ENCODE data around the gene PLEKHA4.
"Not testable (repeated sequence)": the region's sequence is repeated elsewhere in the genome, so short reads cannot be mapped to it uniquely, and the experiment has no call there.

PLEKHA4 gene

DNA sequence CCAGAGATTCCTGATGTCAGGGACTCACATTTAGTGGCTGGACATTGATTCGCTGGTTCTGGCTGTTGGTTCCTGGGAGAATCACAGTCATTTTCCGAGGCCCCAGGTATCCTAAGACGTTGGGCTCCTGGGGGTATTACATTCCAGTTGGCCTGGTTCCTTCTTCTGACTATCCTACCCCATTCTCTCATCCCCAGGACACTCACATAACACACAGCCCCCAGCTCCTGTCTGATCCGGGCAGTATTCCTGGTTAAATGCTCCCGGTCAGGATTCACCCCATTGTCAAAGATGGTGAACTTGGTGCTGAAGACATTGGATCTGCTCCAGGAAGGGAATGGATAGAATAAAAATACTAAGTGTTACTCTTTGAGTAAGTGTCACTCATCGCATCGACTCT lies 15.3 kb upstream of the PLEKHA4 start:
- DNase-seq: no peak

DNA sequence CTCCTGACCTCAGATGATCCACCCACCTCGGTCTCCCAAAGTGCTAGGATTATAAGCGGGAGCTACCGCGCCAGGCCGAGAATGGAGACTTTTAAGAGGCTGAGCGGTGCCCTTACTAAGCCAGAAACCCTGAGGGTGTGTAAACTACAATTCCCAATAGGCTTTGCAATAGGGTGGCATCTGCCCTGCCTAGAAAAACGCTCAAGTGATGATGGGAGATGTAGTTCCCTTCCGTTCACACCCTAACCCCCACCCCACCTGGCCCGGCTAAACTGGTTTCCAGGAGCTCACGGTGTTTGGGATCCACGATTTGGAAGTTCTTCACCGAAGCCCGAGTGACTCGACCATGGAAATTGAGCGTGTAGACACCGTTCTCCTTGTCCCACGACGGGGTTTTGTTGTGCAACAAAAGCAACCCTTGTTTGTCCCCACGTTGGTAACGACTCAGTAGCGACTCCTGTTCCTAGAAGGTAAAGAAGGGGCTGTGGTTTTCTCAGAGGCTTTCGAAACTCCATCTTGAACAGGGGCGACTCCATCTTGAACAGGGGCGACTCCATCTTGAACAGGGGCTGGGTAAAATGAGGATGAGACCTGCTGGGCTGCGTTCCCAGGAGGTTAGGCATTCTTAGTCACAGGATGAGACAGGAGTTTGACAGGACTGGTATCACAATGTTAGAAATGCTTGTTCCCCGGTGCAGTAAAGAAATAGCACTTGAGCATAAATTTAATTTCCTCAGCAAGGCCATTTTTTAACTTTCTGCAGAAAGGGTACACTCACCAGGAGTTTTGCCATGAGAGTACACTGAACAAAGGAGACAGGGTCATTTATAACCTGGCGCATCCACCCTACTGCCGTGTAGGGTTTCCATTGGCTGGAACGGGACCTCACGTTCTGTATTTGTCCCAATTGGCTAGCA lies 13.6 kb upstream of the PLEKHA4 start:
- DNase-seq: no peak

DNA sequence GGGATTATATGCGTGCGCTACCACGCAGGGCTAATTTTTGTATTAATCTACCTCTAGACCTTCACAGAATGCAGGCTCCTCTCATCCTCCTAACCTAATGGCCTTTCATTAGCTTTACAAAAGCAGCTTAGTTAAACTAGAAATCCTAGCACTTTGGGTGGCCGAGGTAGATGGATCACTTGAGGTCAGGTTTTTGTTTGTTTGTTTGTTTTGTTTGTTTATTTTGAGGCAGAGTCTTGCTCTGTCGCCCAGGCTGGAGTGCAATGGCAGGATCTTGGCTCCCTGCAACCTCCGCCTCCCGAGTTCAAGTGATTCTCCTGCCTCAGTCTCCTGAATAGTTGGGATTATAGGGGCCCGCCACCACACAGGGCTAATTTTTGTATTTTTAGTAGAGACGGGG lies 11.3 kb upstream of the PLEKHA4 start:
- not testable (repeated sequence) for DNase-seq

DNA sequence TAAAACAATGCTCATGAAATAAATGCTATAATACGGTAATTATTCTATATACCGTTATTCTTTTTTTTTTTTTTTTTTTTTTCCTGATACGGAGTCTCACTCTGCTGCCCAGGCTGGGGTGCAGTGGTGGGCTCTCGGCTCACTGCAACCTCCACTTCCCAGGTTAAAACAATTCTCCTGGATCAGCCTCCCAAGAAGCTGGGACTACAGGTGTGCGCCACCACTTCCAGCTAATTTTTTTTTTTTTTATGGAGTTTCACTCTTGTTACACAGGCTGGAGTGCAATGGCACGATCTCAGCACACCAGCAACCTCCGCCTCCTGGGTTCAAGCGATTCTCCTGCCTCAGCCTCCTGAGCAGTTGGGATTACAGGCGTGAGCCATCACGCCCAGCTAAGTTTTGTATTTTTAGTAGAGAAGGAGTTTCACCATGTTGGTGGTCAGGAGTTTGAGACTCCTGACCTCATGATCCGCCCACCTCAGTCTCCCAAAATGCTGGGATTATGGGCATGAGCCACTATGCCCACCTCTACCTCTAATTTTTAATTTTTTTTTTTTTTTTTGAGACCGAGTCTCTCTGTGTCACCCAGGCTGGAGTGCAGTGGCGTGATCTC lies 10.7 kb upstream of the PLEKHA4 start:
- no peak for DNase-seq

DNA sequence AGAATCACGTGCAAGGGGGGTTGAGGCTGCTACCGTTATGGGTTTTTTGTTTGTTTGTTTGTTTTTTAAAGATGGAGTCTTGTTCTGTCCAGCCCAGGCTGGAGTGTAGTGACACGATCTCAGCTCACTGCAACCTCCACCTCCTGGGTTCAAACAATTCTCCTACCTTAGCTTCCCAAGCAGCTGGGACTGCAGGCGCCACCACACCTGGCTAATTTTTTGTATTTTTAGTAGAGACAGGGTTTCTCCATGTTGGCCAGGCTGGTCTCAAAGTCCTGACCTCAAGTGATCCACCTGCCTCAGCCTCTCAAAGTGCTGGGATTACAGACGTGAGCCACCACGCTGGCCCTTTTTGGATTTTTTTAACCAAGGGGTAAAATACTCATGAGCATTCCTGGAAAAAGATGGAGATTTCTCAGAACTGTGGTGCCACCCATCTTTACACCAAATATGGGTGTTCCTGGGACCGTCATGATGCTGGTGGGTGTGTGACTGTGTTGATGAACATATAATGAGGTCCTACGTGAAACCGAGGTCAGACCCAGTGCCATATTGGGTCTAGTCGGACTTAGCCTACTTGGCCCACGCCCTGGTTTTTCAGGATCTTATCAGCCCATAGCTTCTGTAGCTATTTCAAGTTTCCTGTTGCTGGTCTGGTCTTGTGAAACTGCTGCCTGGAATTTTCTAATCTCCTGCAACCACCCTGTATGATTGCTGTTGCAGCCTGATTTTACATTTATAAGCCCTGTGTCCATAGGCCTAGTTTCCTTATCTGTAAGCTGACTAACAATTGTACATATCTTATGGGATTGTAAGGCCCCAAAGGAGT lies 10.0 kb upstream of the PLEKHA4 start:
- DNase-seq: no peak

DNA sequence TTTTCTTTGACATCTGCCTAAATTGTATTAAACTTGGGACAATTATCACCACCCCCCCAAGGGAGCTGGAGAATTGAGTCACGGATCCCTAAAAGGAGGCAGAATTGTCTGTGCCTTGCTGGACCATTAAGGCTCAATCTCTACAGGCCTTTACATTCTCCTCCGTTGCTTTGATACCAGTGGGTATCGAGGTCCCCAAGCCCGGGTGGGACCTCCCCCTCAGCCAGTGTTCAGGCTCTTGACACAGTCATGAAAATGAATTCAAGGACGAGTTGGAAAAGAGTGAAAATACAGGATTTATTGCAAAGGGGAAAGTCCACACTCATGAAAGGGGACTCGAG lies 9.4 kb upstream of the PLEKHA4 start:
- DNase-seq: no peak

DNA sequence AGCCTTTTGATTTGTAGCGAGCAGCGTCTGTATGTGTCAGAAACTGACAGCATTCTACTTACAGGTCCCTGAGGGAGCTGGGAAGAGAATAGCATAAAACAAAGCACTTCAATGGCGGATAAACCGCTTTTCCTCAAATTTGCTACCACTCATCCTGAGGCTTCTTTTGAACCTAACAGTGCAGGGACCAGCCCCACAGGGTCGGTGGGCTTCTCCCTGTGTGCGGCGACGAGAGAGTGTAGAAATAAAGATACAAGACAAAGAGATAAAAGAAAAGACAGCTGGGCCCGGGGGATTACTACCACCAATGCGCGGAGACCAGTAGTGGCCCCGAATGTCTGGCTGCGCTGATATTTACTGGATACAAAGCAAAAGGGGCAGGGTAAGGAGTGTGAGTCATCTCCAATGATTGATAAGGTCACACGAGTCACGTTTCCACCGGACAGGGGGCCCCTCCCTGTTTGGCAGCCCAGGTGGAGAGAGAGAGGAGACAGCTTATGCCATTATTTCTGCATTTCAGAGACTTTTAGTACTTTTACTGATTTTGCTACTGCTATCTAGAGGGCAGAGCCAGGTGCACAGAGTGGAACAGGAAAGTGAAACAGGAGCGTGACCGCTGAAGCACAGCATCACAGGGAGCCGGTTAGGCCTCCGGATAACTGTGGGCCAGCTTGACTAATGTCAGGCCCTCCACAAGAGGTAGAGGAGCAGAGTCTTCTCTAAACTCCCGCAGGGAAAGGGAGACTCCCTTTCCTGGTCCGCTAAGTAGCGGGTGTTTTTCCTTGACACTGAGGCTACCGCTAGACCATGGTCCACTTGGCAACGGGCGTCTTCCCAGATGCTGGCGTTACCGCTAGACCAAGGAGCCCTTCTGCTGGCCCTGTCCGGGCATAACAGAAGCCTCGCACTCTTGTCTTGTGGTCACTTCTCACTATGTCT lies 7.9 kb upstream of the PLEKHA4 start:
- not testable (repeated sequence) for DNase-seq

DNA sequence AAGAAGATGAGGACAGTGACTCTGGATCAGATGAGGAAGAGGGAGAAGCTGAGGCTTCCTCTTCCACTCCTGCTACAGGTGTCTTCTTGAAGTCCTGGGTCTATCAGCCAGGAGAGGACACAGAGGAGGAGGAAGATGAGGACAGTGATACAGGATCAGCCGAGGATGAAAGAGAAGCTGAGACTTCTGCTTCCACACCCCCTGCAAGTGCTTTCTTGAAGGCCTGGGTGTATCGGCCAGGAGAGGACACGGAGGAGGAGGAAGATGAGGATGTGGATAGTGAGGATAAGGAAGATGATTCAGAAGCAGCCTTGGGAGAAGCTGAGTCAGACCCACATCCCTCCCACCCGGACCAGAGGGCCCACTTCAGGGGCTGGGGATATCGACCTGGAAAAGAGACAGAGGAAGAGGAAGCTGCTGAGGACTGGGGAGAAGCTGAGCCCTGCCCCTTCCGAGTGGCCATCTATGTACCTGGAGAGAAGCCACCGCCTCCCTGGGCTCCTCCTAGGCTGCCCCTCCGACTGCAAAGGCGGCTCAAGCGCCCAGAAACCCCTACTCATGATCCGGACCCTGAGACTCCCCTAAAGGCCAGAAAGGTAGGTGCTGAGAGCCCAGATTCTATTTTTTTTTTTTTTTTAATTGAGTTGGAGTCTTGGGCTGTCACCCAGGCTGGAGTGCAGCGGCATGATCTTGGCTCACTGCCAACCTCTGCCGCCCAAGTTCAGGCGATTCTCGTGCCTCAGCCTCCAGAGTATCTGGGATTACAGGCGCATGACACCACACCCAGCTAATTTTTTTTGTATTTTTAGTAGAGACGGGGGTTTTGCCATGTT lies 6.1 kb upstream of the PLEKHA4 start:
- peak; percentile 40 for DNase-seq

DNA sequence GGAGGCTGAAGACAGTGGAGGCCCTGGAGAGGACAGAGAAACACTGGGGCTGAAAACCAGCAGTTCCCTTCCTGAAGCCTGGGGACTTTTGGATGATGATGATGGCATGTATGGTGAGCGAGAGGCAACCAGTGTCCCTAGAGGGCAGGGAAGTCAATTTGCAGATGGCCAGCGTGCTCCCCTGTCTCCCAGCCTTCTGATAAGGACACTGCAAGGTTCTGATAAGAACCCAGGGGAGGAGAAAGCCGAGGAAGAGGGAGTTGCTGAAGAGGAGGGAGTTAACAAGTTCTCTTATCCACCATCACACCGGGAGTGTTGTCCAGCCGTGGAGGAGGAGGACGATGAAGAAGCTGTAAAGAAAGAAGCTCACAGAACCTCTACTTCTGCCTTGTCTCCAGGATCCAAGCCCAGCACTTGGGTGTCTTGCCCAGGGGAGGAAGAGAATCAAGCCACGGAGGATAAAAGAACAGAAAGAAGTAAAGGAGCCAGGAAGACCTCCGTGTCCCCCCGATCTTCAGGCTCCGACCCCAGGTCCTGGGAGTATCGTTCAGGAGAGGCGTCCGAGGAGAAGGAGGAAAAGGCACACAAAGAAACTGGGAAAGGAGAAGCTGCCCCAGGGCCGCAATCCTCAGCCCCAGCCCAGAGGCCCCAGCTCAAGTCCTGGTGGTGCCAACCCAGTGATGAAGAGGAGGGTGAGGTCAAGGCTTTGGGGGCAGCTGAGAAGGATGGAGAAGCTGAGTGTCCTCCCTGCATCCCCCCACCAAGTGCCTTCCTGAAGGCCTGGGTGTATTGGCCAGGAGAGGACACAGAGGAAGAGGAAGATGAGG lies 5.3 kb upstream of the PLEKHA4 start:
- DNase-seq: no peak

DNA sequence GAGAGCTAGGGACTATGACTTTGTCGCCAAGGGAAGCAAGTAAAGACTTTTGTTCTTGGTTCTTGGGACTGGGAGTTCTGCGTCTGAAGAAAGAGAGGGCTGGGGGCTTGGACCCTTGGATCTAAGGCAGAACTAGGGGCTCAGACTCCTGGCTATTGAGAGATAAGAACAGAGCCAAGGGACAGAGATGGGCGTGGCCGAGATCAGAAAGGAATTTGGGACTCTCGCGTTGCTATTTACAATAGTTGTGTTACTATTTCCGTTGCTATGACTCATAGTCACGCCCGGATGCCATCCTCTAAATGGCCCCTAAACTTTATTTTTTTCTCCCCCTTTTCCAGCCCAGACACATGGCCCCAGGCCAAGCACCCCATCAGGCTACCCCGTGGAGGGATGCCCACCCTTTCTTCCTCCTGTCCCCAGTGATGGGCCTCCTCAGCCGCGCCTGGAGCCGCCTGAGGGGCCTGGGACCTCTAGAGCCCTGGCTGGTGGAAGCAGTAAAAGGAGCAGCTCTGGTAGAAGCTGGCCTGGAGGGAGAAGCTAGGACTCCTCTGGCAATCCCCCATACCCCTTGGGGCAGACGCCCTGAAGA lies 4.6 kb upstream of the PLEKHA4 start:
- DNase-seq: peak; percentile 67

DNA sequence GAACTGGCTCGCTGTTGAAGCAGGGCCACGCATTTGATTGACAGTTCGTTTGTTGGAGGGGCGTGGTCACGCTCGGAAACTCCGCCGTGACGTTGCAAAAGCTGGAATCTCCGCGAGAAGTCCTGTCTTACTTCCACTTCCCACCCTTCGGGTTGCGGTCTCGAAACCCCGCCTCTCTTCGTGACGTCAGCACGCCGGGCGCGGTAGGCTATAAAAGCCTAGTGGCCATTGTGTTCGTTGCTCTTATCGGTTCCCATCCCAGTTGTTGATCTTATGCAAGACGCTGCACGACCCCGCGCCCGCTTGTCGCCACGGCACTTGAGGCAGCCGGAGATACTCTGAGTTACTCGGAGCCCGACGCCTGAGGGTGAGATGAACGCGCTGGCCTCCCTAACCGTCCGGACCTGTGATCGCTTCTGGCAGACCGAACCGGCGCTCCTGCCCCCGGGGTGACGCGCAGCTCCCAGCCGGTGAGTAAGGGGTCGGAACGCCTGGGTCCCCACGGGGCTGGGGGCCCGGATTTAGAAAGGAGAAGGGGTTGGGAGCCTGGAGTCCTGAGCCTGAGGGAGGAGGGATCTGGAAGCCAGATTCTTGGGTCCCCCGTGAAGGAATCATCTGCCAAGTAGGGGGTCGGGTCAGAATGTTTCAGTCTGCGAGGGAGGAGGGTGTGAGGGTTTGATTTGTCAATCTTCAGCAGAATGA lies 3.9 kb upstream of the PLEKHA4 start, which contains the start of gene PPP1R15A:
Gene PPP1R15A, plus strand, starts transcription at position 240 of the 702 bp plus-strand sequence. CDS start 813 bp downstream, outside the sequence.
- peak; percentile 94 for DNase-seq

DNA sequence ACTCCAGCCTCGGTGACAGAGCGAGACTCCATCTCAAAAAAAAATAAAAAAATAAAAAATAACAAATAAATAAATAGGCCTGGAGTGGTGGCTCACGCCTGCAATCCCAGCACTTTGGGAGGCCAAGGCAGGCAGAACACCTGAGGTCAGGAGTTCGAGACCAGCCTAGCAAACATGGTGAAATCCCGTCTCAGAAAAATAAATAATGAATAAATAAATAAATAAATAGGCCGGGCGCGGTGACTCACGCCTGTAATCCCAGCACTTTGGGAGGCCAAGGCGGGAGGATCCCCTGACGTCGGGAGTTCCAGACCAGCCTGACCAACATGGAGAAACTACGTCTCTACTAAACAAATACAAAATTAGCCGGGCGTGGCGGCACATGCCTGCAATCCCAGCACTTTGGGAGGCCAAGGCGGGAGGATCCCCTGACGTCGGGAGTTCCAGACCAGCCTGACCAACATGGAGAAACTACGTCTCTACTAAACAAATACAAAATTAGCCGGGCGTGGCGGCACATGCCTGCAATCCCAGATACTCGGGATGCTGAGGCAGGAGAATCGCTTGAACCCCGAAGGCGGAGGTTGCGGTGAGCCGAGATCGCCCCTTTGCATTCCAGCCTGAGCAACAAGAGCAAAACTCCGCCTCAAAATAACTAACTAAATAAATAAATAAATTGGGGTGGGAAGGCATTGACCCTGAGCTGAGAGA lies 3.2 kb upstream of the PLEKHA4 start:
- DNase-seq: not testable (repeated sequence)

DNA sequence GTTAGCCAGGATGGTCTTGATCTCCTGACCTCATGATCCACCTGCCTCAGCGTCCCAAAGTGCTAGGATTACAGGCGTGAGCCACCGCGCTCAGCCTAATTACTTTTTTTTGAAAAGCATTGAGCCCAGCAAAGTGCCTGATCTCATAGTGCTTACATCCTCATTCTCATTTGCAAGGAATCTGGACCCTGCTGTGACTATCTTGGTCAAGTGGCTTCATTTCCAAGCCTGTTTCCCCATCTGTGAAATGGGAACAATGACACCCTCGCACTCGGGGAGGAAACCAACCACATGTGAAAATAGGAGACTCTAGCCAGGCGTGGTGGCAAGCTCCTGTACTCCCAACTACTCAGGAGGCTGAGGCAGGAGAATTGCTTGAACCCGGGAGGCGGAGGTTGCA lies 1.6 kb upstream of the PLEKHA4 start:
- DNase-seq: no peak

DNA sequence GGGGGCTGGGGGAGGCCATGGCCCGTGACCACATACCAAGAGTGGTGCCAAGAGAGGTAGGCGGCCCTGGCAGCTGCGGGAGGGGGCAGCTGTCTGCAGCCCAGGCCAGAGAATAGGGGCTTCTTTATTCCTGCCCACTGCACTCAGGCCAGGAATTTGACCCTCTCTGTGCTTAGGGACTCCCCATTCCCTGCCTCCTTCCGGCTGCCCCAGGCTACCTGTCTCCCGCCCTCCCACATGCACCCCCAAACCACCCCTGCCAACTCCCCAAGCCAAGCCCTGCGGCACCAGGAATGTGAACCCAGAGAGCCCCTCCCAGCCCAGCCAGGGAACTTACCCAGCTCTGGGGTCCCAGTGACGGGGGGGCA lies 687 bp downstream of the PLEKHA4 start:
- no peak for DNase-seq

DNA sequence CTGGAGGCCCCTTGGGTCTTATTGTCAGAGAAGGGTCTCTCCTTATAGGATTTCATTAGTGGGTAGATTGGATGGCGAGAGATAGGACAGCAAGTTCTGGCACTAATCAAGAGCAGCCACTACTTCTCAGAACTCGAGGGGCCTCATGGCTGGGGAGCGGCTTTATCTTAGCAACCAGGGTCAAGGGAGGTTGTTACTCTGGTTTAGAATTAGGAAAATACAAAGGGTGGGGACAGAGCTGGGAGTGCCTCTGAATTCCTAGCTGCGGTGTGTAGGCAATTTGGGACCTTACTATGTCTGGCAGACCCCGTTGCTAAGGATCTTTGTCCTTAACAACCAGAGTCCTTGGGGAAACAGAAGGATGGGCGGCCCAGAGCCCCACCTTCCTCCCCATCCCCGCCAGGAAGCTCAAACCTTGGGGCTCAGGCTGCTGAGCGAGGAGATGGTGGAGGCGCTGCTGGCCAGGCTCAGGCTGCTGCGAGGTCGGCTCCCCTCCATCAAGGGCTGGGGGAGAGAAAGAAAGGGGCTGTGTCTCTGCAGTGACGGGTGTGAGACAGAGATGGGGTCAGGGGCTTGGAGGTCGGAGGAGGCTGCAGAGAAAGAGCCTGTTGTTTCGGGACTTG lies 1.2 kb downstream of the PLEKHA4 start:
- no peak for DNase-seq

DNA sequence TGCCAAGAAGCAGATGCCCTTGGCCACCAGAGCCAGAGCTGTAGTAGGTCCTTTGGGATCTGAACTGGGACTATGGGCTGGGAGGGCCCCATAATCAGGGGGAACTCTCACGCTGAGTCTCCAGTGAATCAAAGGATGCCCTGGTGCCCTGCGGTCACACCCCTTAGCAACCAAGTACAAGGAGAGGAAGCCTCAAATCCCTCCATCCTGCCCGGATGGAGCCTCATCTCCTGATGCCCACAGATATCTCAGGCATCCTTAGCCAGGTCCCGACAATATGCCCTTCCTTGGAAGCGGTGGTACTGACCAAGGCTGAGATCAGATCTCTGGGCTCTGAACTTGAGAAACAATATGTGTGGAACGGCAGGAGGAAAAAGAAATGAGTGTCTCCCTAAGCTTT lies 1.7 kb downstream of the PLEKHA4 start:
- DNase-seq: no peak

DNA sequence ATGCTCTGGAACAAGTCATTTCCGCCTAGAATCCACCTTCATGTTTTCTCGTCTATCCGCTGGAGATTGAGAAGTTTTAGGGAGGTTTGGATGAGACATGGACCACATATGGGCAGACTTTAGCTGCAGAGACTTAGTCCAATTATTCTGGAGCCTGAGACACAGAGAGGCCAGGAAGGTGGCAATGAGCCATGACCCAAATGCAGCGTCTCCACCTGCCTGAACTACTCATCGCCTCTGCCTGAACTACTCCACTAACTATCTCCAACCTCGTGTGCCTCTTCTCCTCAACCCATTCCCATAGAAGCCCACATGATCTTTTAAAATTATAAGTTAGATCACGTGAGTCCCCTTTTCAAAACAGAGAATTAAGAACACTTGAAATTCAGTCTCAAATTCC lies 5.6 kb downstream of the PLEKHA4 start:
- DNase-seq: no peak

DNA sequence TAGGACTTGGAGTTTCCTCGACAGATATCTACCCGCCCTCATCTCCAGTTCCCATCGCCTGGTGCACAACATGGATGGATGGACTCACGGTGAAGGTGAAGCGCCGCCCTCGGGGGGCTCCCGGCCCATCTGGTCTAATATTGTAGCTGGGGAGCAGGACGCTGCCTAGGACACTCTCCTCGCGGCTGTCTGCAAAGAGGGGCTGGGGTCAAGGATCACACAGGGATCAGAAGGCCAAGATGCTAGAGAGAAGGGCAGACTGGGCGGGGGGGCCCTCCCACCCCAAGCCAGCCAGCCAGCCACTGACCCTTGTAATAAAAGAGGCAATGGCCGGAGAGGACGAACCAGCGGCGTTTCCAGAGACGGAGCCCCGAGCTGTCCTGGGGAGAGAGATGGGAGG lies 7.1 kb downstream of the PLEKHA4 start:
- DNase-seq: no peak

Data from NCI-H345 (cell line).